Measurements from ENCODE around the gene MRPL28. TPM values are rescaled to one million over a fixed set of nuclear protein-coding genes. Genes with fewer than 3 reads are reported as not detected.

MRPL28 gene
- total and polyA plus RNA-seq, 2 donors (not counting 3 experiments of a cell fraction or from before 2014, with no cell fraction given), result 104 to 180 TPM

DNA sequence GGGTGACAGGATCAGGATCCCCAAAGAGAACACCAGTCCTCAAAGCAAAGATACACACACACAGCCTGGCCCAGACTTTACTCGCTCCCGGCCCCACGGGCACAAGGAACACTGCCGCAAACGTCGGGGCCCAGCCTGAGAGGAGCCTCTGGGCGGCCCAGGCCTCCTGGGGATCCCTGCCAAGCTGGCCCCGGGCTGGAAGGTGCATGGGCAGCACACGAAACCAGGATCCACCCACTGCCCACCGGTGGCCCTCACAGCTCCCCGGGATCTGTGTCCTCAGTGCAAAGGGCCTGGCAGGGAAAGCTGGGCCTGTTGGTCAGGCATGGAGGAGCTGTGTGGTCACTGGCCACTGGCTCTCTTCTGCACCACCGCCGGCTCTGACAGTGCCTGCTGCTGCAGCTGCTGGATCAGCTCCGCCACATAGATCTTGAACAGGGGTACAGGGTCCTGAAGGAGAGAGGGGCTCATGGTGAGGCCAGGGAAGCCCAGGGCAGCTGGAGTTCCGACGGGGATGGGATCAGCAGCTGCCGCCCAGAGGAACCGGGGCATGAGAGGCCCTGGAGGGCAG is 2.9 kb downstream of the MRPL28 start:
- dilution Hi-C loops (cut with MboI; ENCODE audit: extremely low pct_ligation_motif_present, low sequenced_read_pairs), result no loop called here
- BruUV-seq (replicated peaks), result TSS peak; percentile 5
- TF ChIP-seq, protein P1, sequence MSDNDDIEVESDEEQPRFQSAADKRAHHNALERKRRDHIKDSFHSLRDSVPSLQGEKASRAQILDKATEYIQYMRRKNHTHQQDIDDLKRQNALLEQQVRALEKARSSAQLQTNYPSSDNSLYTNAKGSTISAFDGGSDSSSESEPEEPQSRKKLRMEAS (IDR thresholded peaks at IDR 0.05; ENCODE audit: insufficient read depth, insufficient read length), result no peak
- TF ChIP-seq POLR2A (IDR thresholded peaks at IDR 0.05; ENCODE audit: low read depth, low read length), result no peak
- TF ChIP-seq JUN (IDR thresholded peaks at IDR 0.05; ENCODE audit: borderline replicate concordance, insufficient read depth, insufficient read length, low read depth), result no peak
- no peaks in the 10 kb centered on the region for H4K20me1 ChIP-seq (replicated peaks; ENCODE audit: control insufficient read depth, extremely low read depth, insufficient read depth, low read length)
- no peaks in the 10 kb centered on the region for H3K9me3 ChIP-seq (replicated peaks; ENCODE audit: control insufficient read depth, insufficient read depth, low read length)
- no peak overlapping the region for H3K9ac ChIP-seq (replicated peaks; ENCODE audit: extremely low read depth, insufficient read depth, low read length)
- no peak overlapping the region for H3K4me2 ChIP-seq (ENCODE audit: insufficient read depth, low read length)
- H3K4me1 ChIP-seq (ENCODE audit: control insufficient read depth, extremely low read depth, insufficient read depth, low read length), result peaks cover 8% of the 10 kb centered on the region
- no peak overlapping the region for H2AFZ ChIP-seq (ENCODE audit: low read depth, low read length)
- ChIA-PET POLR2A (no interaction called here), CTCF (no interaction called here)
- no peak for DNase-seq (ENCODE audit: low read depth, low spot score)
- no peak overlapping the region for H3K27ac ChIP-seq (ENCODE audit: insufficient read depth, low read depth, low read length)
- H3K9me1 ChIP-seq (replicated peaks; ENCODE audit: control insufficient read depth, extremely low read depth, insufficient read depth, low read length), result no peaks in the 10 kb centered on the region
- H3K27me3 ChIP-seq (ENCODE audit: control insufficient read depth in 2 of 2, insufficient read depth in 2 of 2, low read length in 2 of 2), result no peaks in the 10 kb centered on the region
- FAIRE-seq, result no peak
- no peak overlapping the region for H3K4me3 ChIP-seq (replicated peaks in 1 of 3; ENCODE audit: insufficient read depth in 1 of 3, low read depth in 1 of 3, low read length in 3 of 3)
- intact Hi-C loops (cut with micrococcal nuclease), result no loop called here
- no peaks in the 10 kb centered on the region for H3K79me2 ChIP-seq (ENCODE audit: control insufficient read depth, insufficient read depth, low read length)
- peaks cover 0 to 27% of the 10 kb centered on the region in 2 experiments for H3K36me3 ChIP-seq (ENCODE audit: control insufficient read depth in 2 of 2, extremely low read depth in 1 of 2, insufficient read depth in 2 of 2, low read length in 2 of 2)

DNA sequence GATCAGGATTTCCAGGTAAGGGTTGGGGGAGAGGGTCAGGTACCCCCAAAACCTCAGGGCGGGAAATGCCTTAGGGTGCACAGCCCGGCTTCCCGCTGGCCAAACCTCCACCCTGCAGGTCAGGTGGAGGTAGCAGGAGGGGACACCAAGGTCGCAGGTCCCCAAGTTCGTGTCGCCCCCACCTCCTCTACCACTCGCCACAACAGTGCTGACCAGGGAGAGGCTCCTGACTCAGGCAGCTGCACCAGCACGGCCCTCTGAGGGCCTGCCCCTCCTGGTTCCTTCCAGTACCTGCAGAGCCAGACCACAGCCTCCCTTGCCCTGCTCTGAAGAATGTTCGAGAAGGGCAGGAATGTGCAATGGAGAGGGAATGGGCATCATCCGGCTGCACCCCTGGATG is 3.9 kb downstream of the MRPL28 start:
- ChIA-PET POLR2A (no interaction called here), CTCF (interaction anchor here (0.9 kb wide), 1 partner anchor 10 kb away, joined by 3 read pairs; no protein-coding TSS in a partner anchor)
- no peak for DNase-seq (ENCODE audit: low read depth, low spot score)
- H3K9me3 ChIP-seq (replicated peaks; ENCODE audit: control insufficient read depth, insufficient read depth, low read length), result no peaks in the 10 kb centered on the region
- no peaks in the 10 kb centered on the region for H4K20me1 ChIP-seq (replicated peaks; ENCODE audit: control insufficient read depth, extremely low read depth, insufficient read depth, low read length)
- no peak overlapping the region for H3K4me3 ChIP-seq (replicated peaks in 1 of 3; ENCODE audit: insufficient read depth in 1 of 3, low read depth in 1 of 3, low read length in 3 of 3)
- no peaks in the 10 kb centered on the region for H3K27me3 ChIP-seq (ENCODE audit: control insufficient read depth in 2 of 2, insufficient read depth in 2 of 2, low read length in 2 of 2)
- H3K4me2 ChIP-seq (ENCODE audit: insufficient read depth, low read length), result no peak overlapping the region
- peaks cover 8% of the 10 kb centered on the region for H3K4me1 ChIP-seq (ENCODE audit: control insufficient read depth, extremely low read depth, insufficient read depth, low read length)
- intact Hi-C loops (cut with micrococcal nuclease) (no loop called here), dilution Hi-C loops (cut with MboI; ENCODE audit: extremely low pct_ligation_motif_present, low sequenced_read_pairs) (no loop called here)
- H3K9ac ChIP-seq (replicated peaks; ENCODE audit: extremely low read depth, insufficient read depth, low read length), result no peak overlapping the region
- peaks cover 0 to 18% of the 10 kb centered on the region in 2 experiments for H3K36me3 ChIP-seq (ENCODE audit: control insufficient read depth in 2 of 2, extremely low read depth in 1 of 2, insufficient read depth in 2 of 2, low read length in 2 of 2)
- TF ChIP-seq JUN (IDR thresholded peaks at IDR 0.05; ENCODE audit: borderline replicate concordance, insufficient read depth, insufficient read length, low read depth) (no peak), FOS (IDR thresholded peaks at IDR 0.05; ENCODE audit: borderline replicate concordance, insufficient read depth, low read length) (no peak), EZH2 (IDR thresholded peaks at IDR 0.05; ENCODE audit: borderline replicate concordance, low read depth, low read length, severe bottlenecking) (no peak), MYC (IDR thresholded peaks at IDR 0.05; ENCODE audit: low read depth, low read length) (no peak), POLR2AphosphoS5 (IDR thresholded peaks at IDR 0.05; ENCODE audit: insufficient read depth, low read depth, low read length) (no peak), GATA2 (IDR thresholded peaks at IDR 0.05; ENCODE audit: insufficient read depth, insufficient read length, low read depth, low read length) (no peak), POLR2A (IDR thresholded peaks at IDR 0.05; ENCODE audit: low read depth, low read length) (no peak)
- TF ChIP-seq, protein P2, sequence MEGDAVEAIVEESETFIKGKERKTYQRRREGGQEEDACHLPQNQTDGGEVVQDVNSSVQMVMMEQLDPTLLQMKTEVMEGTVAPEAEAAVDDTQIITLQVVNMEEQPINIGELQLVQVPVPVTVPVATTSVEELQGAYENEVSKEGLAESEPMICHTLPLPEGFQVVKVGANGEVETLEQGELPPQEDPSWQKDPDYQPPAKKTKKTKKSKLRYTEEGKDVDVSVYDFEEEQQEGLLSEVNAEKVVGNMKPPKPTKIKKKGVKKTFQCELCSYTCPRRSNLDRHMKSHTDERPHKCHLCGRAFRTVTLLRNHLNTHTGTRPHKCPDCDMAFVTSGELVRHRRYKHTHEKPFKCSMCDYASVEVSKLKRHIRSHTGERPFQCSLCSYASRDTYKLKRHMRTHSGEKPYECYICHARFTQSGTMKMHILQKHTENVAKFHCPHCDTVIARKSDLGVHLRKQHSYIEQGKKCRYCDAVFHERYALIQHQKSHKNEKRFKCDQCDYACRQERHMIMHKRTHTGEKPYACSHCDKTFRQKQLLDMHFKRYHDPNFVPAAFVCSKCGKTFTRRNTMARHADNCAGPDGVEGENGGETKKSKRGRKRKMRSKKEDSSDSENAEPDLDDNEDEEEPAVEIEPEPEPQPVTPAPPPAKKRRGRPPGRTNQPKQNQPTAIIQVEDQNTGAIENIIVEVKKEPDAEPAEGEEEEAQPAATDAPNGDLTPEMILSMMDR (IDR thresholded peaks at IDR 0.05; ENCODE audit: extremely low read depth in 1 of 2, insufficient read depth in 1 of 2, low read depth in 1 of 2, low read length in 2 of 2), result no peak
- TF ChIP-seq, protein P1 (IDR thresholded peaks at IDR 0.05; ENCODE audit: insufficient read depth, insufficient read length), result no peak
- no peak overlapping the region for H3K27ac ChIP-seq (ENCODE audit: insufficient read depth, low read depth, low read length)
- H3K79me2 ChIP-seq (ENCODE audit: control insufficient read depth, insufficient read depth, low read length), result no peaks in the 10 kb centered on the region
- no peak overlapping the region for H2AFZ ChIP-seq (ENCODE audit: low read depth, low read length)
- FAIRE-seq, result no peak
- no TSS peak for BruUV-seq (replicated peaks)
- H3K9me1 ChIP-seq (replicated peaks; ENCODE audit: control insufficient read depth, extremely low read depth, insufficient read depth, low read length), result no peaks in the 10 kb centered on the region

Data from endothelial cell of umbilical vein (primary cell).